GM21423 (cell line): ENCODE results near the gene TMOD2.

Experiments
- ATAC-seq: cut with Tn5 transposase; IDR thresholded peaks from one replicate; pipeline ENCODE4 v1.9.1; 2021; ENCODE audit warnings: mild to moderate bottlenecking, moderate library complexity; ENCODE audit not compliant: unreplicated experiment

TMOD2 gene

DNA sequence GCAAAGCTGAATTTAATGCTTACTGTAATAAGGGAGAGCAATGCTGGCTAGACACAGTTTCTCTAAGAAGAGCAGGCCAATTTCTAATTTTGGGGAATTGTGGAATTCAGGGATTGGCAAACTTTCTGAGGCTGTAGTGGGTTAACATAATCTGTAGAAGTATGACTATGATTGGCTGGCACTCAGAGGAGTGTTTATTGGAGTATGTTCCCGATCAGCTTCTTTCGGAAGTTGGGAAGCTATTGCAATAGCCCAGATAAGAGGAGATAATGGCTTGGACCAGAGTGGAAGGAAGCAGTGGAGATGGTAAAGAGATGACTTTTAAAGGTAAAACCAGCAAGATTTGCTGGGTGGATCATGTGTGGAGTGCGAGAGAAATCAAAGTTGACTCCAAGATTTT, 97.4 kb downstream of the TMOD2 start:
- ATAC-seq = no peak

GRCh38 chr15:51849860-51850259, 98.5 kb downstream of the TMOD2 start:
- ATAC-seq = no peak

DNA sequence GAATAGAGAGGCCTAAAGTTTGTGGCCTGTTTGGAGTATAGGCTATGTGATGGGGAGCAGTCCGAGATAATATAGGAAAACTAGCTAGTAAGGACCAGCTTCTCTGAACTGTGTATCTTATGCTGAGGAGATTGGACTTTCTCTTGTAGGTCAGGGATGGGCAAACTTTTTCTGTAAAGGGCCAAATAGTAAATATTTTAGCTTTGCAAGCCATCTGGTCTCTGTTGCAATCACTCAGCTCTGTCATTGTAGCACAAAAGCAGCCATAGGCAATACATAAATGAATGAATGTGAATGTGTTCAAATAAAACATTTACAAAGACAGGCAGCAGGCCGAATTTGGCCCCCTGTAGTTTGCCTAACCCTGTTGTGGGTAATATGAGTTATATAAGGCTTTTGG, 102.6 kb downstream of the TMOD2 start:
- no peak for ATAC-seq

DNA sequence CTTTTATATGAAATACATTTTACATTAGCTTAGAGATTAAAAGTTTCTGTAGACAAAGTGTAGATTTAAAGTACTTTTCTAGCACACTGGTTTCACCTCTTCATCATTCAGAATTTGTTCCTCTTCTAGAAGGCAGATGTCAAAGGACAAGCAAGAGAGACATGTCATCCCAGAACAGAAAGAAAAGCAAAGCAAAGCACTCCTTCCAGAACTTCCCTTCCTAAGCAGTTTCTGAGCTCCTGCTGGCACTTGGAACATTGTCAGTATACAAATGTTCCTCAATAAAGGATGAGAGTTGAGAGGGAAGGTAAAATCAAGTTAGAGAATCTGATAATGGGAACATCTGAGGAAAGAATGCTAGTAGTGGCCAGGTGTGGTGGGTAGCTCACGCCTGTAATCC, 104.2 kb downstream of the TMOD2 start:
- ATAC-seq = no peak

DNA sequence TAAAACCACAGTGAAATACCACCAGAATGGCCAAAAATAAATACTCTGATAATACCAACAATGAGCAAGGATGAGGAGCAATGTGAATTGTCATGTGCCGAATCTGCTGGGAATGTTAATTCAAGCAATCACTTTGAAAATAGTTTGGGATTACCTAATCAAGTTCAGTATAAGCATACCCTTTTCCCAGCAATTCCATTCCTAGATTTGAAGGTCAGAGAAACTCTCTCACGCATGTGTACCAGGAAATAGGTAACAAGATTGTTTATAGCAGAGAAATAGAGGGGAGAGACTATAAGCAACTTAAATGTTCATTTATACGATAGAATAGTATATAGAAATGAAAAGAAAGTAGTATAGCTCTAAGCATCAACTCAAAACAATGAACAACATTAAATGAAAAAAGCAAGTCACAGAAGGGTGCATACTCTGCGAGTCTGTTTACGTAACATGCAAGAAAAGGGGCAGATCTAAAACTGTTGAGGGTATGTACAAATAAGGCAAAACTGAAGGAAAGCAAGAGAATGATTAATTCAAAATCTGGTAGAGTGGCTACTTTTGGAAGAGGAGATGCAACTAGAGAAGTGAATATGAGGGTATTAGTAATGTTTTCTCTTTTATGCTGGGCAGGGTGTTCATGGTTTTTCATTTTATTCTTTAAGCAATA, 105.5 kb downstream of the TMOD2 start:
- no peak for ATAC-seq

DNA sequence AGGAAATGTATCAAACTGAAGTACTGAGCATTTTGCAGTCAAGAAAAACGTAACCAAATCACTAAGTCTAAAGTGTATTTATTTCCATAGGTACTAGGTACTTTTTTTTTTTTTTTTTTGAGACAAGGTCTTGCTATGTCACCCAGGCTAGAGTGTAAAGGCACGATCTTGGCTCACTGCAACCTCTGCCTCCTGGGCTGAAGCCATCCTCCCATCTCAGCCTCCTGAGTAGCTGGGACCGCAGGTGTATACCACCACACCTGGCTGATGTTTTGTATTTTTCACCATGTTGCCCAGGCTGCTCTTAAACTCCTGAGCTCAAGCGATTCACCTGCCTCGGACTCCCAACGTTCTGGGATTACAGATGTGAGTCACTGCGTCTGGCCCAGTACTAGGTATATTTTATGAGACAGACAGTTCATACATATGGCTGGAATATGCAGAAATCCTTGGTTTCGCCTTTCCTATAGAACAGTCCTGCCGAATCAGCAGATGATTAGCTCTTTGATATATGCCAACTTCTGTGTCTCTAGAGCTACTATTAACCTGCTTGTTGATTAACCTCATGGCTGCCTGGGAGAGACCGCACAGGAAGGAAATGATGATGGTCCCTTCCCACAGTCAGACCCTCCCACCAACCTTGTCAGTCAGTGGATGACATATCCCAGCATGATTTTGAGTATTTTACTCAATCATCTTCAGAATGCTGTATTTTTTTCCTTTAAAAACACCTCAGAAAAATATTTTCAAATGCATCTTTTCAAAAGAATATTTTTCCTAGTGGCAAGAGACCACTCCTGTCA, 110.4 kb downstream of the TMOD2 start:
- ATAC-seq = peak; percentile 72

DNA sequence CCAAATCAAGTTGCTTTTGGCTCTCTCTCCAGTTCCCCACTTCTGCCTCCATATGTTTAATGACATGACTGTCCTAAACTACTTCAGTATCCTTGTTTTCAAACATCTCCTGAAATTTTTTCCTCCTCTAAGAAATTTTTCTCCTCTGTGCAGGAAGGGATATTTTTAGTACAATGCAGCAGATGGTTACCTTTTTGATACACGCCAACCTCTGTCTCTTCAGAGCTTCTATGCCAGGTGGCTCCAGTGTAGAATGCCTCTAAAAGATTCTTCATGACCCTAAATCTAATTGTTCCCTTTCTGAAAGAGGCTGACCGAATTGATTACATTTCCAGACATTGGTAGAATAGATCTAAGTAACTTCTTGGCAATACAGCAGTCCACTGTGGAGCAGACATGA, 111.7 kb downstream of the TMOD2 start:
- ATAC-seq = no peak

DNA sequence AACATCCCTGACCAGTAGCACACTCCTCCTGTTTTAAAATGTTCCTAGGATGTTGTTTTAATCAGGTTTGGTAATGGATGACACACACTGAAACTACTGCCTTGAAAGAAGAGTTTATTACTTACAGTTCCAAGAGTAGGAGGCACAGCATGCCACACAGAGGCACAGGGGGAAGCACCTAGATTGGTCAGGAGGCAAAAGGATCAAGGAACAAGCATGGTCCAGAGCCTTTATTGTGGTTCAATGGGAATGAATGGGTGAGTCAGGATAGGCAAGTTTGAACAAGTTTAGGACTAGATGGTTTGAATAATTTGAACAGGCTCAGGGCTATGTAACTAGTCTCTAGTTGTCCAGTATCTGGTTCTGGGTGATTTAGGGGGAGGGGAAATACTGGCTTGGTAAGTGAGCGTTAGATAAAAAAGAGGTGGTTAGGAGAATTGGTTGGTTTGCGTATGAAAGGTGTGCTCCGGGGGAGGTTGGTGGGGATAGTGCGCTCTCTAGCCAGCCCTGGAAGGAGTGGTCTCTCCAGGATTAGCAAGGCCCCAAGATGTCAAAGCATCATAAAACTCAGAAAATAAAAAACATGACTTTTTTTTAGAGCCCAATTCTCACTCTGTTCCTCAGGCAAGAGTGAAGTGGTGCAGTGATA, 113.1 kb downstream of the TMOD2 start:
- no peak for ATAC-seq

DNA sequence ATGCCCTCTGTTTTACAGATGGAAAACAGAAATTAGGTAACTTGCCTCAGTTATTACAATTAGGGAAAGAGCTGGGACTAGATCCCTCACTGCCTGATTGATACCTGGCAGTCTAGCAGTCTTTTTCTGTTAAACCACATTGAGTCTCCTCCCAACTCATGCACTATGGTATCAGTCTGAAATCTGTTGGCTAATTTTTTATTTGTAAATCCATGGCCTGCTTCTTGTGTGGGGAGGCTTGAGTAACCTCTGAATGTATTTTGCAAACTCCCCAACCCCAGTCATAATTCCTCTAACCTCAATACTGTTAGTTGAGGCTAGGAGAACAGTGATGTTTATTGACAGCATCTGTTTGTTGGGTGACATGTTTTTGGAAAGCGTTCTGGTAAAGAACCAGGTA, 113.9 kb downstream of the TMOD2 start:
- ATAC-seq = no peak
